Astrocyte of the hippocampus (primary cell): Measurements from ENCODE around the gene MOG.

Experiments
- DNase-seq: peaks from one replicate; pipeline ENCODE4 v3.0.0; 2011; ENCODE audit warnings: low read depth, low spot score

MOG gene

DNA sequence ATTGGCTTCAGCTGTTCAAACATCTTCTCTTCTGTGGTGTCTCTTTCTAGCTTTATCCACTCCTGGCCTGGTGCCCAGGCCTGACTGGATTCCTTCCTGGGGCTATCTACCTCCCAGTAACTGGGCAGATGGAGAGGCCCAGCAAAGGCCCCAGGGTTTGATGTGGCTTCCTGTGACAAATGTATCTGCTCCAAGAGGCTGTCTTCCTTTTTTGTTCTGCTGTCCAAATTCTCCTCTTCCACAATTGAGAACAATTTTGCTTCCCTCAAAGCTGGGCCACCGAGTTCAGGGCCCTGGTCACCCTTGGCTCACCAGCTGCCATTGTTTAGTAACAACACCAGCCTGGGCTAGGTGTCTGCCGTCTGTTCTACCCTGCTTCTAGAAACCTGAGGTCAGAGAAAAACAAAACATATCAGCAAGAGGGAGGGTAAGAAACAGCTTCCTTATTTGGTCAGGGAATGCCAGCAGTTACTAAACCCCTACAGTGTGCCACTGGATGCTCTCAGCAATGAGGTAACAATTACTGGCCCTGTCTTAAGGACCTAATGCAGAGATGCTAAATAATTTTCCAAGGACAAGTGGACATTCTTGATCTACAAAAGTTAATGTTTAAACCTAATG, 20.2 kb downstream of the MOG start:
- peak; percentile 11 for DNase-seq

DNA sequence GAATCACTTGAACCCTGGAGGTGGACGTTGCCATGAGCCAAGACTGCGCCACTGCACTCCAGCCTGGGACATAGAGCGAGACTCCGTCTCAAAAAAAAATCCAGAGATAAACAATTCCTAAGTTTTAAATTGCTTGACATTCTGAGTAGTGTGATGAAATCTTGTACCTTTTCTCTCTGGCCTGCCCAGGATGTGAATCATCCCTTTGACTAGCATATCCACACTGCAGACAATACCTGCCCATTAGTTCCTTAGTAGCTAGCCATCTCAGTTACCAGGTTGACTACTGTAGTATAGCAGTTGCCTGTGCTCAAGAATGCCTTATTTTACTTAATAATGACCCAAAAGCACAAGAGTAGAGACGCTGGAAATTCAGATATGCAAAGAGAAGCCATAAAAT, 21.2 kb downstream of the MOG start:
- DNase-seq = no peak

DNA sequence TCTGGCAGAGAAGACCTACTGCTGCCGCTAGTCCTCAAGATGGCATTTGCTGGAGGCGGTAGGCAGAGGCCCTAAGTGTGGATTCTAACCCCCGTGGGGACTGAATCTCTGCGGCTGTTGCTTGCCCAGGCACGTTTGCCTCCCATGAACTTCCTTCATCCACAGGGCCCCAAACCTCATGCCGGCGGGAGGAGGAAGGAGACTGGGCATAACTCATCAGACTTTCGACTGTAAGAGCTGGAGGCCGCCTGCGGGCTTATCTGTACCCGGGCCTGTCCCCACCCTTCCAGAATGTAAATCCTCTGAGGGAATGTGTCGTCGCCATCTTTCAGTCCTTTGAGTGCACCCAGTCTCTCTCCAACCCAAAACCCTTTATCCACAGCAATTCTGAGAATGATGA, 23.1 kb downstream of the MOG start:
- no peak for DNase-seq

DNA sequence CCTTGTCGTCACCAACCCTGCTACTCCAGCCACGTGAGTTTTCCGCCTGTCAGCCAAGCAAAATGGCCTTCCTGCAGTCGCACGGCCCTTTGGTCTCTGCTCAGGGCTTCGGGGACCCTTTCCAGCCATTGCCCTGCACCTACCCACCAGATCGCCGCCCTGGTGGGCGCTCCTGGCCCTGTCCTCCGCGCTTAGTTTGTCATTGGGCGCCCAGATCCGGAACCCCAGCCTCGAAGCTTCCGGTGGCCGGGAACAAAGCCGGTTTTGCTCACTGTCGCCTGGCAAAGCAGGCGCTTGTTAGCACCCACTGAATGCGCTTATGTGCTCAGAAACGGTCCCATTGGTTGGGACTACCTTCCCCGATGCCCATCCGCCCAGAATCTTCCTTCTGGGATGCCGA, 23.5 kb downstream of the MOG start:
- no peak for DNase-seq

DNA sequence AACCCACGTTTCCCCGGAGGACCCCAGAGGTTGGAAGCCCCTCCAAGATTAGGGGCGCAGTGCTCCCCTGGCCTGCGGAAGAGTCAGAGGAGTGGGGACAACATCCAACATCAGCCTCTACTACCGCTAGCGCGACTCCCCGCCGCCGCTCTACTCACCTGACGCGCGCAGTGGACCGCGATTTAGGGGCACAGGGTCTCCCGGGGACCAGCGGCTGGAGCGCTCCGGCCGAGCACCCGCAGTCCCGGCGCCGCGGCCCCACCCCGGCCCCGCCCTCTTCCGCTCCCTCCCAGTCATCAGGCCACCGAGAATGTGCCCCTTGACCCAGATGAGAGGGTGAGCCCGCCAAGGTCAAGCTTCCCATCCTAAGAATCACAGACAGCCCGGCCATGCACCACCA, 24.0 kb downstream of the MOG start, which contains the start of gene ZFP57:
ZFP57 (minus strand) TSS at position 249 of the 400 bp plus-strand sequence. CDS start 4,149 bp downstream, outside the sequence.
- no peak for DNase-seq

DNA sequence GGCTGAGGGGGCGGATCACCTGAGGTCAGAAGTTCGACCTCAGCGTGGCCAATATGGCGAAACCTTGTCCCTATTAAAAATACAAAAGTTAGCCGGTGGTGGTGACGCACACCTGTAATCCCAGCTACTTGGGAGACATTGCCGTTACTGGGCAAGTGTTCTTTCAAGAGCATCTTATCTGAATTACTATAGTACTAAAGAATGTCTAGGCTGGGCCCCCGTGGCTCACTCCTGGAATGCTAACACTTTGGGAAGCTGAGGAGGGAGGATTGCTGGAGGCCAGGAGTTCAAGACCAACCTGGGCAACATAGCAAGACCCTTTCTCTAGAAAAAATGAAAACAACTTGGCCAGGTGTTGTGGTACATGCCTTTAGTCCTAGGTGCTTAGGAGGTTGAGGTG, 24.9 kb downstream of the MOG start:
- DNase-seq = no peak

DNA sequence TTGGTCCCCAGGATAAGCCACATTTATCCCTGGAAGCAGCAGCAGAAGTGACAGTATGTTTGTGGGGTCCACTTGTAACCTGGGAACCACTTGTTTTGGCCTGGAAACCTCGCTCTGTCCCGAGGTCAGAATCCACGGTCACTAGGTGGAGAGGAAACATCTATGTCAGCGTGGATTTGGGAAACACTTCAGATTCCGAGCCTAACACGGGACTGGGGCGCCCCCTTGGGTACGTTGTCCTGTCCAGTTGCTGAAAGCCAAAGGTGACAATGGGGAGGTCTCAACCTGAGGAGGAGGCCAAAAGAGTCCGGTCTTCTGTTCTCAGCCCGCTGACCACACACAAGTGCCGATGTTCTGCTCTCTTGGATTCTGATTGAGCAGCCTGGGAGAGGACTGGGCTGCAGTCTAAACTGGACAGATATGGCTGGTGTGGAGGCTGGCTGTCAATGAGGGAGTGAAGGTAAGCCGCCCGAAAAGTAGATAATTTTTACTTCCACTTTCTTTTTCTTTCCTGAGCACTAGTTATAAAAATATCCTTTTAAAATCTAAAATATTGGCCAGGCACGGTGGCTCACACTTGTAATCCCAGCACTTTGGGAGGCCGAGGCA, 28.9 kb downstream of the MOG start:
- no peak for DNase-seq

DNA sequence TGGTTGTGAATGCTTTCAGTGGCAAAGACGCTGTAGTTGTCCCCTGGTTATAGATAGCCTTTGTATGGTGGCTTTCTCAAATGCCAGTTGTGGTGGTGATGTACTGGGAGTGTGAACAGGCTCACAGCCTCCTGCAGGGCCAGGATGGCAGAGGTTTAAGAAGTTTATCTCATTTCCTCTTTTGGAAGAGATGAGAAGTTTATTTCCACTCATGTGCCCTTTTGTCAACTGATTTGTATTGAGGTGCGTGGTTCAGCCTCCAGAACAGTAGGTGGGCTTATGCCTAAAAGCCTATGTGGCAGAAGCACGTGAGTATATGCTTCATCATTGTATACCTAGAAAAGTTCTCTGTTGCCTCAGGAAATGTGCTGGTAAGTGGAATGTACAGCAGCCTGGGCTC, 37.7 kb downstream of the MOG start:
- DNase-seq = no peak

DNA sequence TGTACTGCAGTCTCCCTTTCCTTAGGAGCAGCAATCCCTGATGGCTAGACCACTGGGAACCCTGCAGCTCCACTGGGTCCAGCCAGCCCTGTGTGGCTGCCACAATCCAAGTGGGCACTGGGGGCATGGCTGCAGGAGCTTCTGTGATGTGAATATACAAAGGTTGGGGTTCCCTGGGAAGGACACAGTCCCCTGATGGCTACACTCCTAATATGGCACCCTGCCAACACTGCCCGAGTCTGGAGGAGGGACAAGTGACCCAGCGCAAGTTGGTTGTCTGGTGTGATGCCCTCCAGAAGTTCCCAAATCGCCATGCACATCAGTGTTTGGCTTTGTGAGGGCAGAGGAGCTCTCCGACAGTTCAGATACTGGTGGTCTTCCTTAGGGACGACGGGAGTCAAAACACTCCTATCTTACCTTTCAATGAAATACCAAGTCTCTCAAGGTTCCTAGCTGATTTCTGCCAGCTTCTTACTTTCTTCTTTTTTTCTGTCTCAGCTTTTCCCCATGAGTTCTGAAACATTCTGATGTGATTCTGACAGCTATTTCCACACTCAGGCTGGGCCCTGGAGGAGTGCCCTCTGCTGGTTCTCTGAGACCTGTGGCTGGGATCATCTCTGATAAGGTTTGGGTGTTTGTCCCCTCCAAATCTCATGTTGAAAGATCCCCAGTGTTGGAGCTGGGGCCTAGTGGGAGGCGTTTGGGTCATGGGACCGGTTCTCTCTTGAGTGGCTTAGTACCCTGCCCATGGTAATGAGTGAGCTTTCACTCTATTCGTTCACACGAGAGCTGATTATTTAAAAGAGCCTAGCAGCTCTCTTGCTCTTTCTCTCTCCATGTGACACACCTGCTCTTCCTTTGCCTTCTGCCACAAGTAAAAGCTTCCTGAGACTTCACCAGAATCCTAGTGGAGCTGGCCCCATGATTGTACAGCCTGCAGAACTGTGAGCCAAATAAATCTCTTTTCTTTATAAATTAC, 39.5 kb downstream of the MOG start:
- no peak for DNase-seq

DNA sequence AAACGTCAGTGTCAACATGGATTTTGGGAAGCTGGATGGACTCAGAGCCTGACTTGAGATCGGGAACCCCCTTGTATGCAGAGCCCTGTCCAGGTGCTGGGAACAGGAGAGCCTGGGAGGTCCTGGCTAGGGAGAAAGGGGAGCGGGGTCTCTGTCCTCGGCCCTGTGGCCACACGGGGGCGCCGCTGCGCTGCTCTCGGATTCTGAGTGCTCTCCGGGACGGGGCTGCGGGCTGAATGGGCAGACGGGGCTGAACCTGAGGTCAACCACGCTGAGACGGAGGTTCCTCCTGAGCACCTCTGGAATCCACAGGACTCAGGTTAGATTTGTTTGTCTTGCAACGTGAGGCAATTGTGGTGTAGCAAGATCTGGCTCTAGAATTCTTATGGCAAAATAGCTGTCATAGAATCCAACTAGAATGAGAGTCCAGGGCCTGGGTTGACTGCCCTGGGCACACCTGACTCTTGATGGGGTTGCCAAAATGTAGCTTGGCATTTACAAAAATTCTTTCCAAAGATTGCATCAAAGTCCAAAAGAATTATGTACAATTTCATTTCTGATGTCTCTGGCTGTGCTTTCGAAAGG, 45.7 kb downstream of the MOG start:
- no peak for DNase-seq

DNA sequence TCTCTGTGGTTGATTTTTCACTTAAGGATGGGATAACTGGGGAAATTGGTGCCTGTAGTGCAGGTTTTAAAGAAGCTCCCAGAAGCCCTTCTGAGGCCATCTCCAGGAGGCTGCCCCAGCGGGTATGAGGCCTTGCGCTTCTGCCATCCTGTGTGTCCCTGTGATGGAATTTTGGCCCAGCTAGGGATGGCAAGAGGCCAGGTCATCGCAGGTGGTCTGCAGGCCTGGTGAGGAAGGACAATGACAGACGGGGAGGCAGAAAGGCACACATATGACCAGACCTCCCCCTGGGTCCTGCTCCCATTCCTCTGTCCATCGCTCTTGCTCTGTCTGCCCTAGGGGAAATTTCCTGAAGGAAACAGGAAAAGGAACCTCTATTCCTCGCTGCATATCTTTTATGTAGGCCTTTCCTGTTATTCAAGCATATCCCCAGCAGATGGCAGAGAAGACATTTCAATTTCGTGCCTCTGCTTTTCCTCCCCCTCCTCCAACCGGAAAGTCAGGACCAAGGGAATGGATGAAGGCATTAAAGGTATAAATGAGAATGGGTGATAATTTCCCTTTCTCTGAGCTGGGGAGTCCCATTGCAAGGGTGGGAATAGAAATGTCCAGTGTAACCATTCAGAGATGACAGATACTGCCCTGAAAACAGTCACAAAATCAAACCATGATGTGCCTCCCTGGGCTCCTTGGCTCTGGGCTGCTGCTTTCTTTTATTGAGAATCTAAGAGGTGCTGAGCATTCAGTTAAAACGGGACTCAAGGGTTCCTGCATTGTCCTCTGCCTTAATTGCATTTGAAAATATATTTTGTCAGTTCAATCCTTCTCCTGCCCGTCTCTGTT, 48.7 kb downstream of the MOG start:
- peak; percentile 69 for DNase-seq

DNA sequence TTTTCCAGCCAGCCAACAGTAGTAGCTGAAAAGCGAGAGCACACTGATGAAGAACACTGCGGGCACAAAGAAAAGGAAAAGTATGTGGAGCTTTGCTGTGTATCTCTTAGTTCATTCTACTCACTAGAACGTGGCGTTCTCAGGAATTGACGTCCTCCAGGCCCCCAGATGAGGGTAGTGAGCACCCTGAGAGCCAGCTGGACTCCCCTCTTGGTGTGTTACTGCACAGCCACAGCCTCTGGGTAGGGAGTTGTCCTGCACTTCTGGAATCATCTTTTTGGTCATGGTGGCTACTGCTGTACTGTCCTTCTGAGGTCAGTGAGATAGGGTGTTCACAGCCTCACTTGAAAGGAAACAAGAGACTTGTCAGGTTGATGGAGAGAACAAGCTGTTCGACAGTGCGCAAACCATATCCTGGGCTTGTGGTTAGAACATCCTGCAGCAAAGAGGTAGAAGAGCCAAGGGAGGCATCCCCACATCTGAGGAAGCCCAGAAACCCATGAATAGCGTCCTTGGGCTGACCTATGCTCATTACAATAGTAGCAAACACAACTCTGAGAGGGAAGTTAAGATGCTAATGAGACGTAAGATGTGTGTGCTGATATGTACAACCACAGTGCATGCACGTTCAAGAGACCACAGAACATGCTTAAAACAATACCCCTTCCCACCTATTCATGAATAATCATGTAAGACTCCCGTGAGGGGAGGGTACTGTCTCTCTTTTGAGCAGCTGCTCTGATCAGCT, 51.7 kb downstream of the MOG start:
- no peak for DNase-seq

DNA sequence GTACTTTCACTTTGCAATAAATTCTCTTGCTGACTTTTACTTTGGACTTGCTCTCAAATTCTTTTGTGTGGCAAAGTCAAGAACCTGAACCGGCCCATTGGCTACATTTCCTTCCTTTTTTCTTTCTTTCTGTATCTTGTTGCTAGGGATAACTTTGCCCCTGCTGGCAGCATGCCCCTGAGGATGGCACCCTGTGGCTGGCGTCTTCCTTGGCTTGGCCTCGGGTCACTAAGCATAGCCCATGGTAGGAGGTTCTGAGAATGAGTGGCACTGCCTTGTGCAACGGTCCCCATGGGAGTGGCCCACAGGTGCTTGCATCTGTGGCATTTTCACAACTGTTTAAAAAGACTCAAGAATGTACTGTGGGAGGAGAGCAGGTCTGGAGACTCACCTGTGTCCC, 52.3 kb downstream of the MOG start:
- no peak for DNase-seq

DNA sequence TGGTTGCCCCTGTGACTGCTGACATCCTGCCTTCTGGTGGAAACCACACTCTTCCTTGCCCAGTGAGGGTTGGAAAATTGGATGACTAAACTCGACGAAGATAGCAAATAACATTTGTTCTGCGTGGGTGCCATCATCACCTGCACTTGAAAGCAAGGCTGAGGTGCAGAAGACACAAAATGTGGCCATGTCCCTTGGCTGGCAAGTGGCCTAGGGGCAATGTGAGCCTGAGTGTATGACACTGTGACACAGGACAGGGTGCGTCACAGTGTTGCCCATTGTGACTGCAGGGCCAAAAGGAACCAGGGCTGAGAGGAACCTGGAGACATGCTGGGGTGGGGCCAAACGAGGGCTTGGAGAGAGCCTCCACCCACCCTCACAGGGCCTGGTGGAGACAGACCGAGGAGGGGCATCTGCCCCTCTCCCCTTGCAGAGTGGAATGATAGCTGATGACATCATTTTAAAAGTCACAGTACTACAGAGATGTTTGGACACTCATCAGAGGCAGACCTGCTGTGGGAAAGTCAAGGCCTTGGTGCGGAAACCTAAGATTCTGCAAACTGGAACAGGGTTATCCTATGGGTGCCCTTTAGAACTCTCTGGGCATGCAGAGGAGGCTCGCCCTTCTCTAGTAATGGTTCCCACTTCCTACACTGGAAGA, 53.5 kb downstream of the MOG start:
- no peak for DNase-seq

DNA sequence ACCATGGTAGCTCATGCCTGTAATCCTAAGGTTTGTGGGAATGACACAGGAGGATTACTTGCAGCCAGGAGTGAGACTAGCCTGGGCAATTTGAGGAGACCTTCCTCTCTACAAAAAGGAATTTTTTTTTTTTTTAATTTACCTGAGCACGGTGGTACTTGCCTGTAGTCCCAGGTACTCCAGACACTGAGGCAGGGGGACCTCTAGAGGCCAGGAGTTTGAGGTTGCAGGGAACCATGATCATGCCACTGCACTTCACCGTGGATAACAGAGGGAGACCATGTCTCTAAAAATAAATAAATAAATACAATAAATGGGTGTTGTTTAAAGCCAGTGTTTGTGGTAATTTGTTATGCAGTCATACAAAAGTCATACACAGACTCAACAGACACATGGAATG, 64.0 kb downstream of the MOG start:
- DNase-seq = no peak
